Neural cell (in vitro differentiated cells): ENCODE data around the gene KRAS.

ENCODE experiments used
- POLR2AphosphoS5 ChIP-seq: IDR thresholded peaks from 2 replicates; pipeline ENCODE4 v1.6.1; 2012
- RAD21 ChIP-seq: fragments of 450-650 bp; conservative IDR thresholded peaks from 2 replicates; pipeline ENCODE4 v1.6.1; 2014; ENCODE audit warnings: antibody characterized with exemption, mild to moderate bottlenecking, moderate library complexity
- TF ChIP-seq, protein P1 (sequence below): fragments of 450-650 bp; IDR thresholded peaks from 2 replicates; pipeline ENCODE4 v1.5.1; 2014; ENCODE audit warnings: antibody characterized with exemption, mild to moderate bottlenecking, moderate library complexity; ENCODE audit not compliant: poor library complexity, severe bottlenecking

DNA sequence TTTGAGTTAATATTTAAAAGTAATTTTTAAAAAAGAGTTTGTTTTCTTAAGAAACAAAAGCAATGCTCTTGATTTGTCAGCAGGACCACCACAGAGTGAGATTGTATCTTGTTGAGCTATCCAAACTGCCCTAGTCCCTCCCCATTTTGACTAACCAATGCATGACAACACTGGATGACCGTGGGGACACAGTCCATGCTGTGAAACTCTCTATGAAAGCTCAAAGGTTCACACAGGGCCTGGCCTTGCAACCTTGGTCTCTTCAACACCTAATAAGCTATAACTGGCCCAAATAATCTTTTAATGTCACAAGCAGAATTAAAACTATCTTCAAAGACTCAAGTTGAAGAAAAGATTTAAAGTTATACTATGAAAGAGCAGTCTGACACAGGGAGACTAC lies 42.2 kb downstream of the KRAS start:
- TF ChIP-seq, protein P1, sequence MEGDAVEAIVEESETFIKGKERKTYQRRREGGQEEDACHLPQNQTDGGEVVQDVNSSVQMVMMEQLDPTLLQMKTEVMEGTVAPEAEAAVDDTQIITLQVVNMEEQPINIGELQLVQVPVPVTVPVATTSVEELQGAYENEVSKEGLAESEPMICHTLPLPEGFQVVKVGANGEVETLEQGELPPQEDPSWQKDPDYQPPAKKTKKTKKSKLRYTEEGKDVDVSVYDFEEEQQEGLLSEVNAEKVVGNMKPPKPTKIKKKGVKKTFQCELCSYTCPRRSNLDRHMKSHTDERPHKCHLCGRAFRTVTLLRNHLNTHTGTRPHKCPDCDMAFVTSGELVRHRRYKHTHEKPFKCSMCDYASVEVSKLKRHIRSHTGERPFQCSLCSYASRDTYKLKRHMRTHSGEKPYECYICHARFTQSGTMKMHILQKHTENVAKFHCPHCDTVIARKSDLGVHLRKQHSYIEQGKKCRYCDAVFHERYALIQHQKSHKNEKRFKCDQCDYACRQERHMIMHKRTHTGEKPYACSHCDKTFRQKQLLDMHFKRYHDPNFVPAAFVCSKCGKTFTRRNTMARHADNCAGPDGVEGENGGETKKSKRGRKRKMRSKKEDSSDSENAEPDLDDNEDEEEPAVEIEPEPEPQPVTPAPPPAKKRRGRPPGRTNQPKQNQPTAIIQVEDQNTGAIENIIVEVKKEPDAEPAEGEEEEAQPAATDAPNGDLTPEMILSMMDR = no peak
- TF ChIP-seq RAD21 (no peak), POLR2AphosphoS5 (no peak)
